GM12892 (cell line): ENCODE data around the gene PLA2G7.

Source experiments
- POLR2A ChIP-seq: IDR thresholded peaks from 2 replicates; pipeline ENCODE4 v1.6.1; 2011; ENCODE audit warnings: low read depth, low read length, control low read depth
- POLR2AphosphoS5 ChIP-seq: IDR thresholded peaks from 2 replicates; pipeline ENCODE4 v1.6.1; 2011; ENCODE audit warnings: low read depth, low read length, control low read depth

DNA sequence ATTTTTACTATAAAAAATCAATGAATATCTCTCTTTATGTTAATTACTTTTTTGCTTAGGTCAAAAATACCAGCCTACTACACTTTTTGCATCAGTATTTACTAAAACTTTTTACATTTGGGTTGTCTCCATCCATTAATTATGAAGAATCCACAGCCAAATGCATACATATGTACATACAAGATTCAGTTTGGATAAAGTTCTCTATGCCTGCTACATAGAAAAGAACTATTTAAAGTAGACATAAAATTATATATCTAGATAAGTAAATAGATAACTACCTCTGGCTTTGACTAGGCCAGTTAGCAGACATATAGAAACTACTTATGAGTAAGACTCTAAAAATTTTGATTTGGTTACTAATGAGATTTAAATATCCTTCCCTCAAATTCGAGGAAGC is 35.2 kb downstream of the PLA2G7 start:
- TF ChIP-seq POLR2AphosphoS5 = no peak
- no peak for TF ChIP-seq POLR2A
